ENCODE results near the gene SAP25.
"Not testable (repeated sequence)": the region's sequence is repeated elsewhere in the genome, so short reads cannot be mapped to it uniquely, and the experiment has no call there.

The SAP25 gene

DNA sequence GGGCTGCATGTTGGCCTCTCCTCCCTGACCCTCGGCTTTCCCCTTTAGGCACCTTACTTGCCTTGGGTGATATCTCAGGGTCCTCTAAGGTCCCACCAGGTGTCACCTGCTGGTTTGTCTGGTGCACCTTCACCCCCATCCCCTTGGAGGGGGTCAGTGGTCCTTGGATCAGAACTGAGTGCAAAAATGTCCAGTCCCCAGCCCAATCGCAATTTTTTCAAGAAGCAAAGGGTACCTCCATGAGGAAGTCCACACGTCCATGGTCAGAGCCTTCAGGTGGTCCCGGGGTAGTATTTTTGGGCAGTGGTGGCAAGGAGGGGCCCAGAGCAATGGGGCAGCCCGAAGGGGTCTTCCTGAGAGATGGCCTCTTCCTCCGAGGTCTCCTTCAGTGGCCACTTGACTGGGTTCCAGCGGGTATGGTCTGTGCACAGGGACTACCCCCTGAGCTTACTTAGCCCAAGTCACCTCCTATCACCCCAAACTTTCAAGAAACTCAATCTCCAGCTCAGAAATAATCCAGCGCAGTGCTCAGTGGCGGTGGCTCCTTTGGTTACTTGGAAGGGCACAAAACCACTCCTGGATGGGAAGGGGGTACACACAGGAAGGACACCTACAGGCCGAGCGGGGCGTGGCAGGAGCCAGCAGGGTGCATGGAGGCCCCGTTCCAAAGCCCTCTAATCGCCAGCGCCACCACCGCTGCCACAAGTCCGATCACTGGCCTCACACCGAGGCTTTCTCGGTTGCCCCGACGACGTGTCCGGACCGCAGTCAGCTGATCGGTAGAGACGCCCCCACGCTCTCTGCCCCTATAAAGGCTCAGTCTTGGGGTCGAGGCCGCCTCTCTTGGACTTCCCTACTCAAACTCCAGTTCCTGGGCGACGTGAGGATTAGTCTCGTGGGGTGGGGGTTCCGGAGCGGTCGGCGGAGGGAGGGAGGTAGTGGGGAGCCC lies 4.5 kb downstream of the SAP25 start:
- Histone ChIP-seq H3K36me3 (ENCODE audit: control insufficient read depth, insufficient read depth, low read length) (peaks cover 10% of the 10 kb centered on the region), H3K27ac (ENCODE audit: insufficient read depth, low read length, poor library complexity, severe bottlenecking) (peak overlapping the region; percentile 52), H3K4me3 (ENCODE audit: insufficient read depth, low read depth, low read length, poor library complexity, severe bottlenecking) (peak overlapping the region; percentile 30)

DNA sequence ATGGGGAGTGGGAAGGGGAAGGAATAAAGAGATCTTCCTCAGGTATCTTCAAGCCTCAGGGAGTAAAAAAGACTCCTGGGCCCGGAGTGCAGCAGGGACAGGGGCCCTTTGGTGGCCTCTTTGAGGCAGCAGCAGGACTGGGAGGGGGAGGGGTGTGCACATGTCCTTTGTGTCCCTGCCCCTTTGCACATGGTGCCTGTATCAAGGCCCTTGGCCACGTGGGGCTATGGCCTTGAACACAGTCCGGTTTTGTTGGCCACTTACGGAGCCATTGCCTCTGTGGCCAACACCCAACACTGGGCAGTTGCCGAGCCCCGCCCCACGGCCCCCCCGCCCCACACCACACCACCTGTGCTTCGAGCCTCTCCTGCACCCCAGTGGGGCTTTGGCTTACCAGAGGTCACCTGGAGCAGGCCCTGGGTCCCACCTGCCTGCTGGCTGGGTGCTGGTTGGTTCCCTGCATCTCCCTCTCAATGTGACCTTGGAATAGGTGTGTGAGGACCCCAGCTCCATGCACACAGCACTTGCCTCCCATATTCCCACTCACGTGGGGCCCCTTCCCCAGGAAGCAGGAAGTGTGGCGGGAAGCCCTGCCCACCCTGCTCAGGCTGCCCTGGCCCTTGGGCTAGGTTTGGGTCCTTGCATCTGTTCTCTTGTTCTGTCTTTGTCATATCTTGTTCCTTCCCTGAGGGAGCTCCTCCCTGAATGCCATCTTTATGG lies 5.4 kb downstream of the SAP25 start:
- Histone ChIP-seq H3K4me1 (ENCODE audit: control insufficient read depth, insufficient read depth, low read length, poor library complexity, severe bottlenecking) (peaks cover 37% of the 10 kb centered on the region), H3K4me3 (ENCODE audit: insufficient read depth, low read depth, low read length, poor library complexity, severe bottlenecking) (no peak overlapping the region), H3K27ac (ENCODE audit: insufficient read depth, low read length, poor library complexity, severe bottlenecking) (peak overlapping the region; percentile 25), H3K27me3 (replicated peaks; ENCODE audit: control insufficient read depth, insufficient read depth, low read length, poor library complexity, severe bottlenecking) (no peaks in the 10 kb centered on the region), H3K36me3 (ENCODE audit: control insufficient read depth, insufficient read depth, low read length) (peaks cover 11% of the 10 kb centered on the region), H3K9me3 (ENCODE audit: control insufficient read depth, low read length) (no peaks in the 10 kb centered on the region)
- no peak for DNase-seq

More for the DNA sequence above, 4.5 kb downstream of the SAP25 start:
- peak in 2 of 3 donors; percentile 19 to 33 for DNase-seq
- Histone ChIP-seq H3K4me1 (ENCODE audit: control insufficient read depth, insufficient read depth, low read length, poor library complexity, severe bottlenecking) (peaks cover 37% of the 10 kb centered on the region), H3K27me3 (replicated peaks; ENCODE audit: control insufficient read depth, insufficient read depth, low read length, poor library complexity, severe bottlenecking) (no peaks in the 10 kb centered on the region), H3K9me3 (ENCODE audit: control insufficient read depth, low read length) (no peaks in the 10 kb centered on the region)

GRCh38 chr7:100567751-100568175 lies 5.9 kb downstream of the SAP25 start:
- Histone ChIP-seq H3K27ac (ENCODE audit: insufficient read depth, low read length, poor library complexity, severe bottlenecking) (no peak overlapping the region), H3K9me3 (ENCODE audit: control insufficient read depth, low read length) (no peaks in the 10 kb centered on the region), H3K4me1 (ENCODE audit: control insufficient read depth, insufficient read depth, low read length, poor library complexity, severe bottlenecking) (peaks cover 37% of the 10 kb centered on the region), H3K36me3 (ENCODE audit: control insufficient read depth, insufficient read depth, low read length) (peaks cover 11% of the 10 kb centered on the region), H3K4me3 (ENCODE audit: insufficient read depth, low read depth, low read length, poor library complexity, severe bottlenecking) (no peak overlapping the region), H3K27me3 (replicated peaks; ENCODE audit: control insufficient read depth, insufficient read depth, low read length, poor library complexity, severe bottlenecking) (no peaks in the 10 kb centered on the region)
- DNase-seq = no peak

GRCh38 chr7:100567031-100567730 lies 6.5 kb downstream of the SAP25 start:
- no peaks in the 10 kb centered on the region for H3K9me3 ChIP-seq (ENCODE audit: control insufficient read depth, low read length)
- no peak overlapping the region for H3K4me3 ChIP-seq (ENCODE audit: insufficient read depth, low read depth, low read length, poor library complexity, severe bottlenecking)
- no peak overlapping the region for H3K27ac ChIP-seq (ENCODE audit: insufficient read depth, low read length, poor library complexity, severe bottlenecking)
- H3K36me3 ChIP-seq (ENCODE audit: control insufficient read depth, insufficient read depth, low read length) = peaks cover 15% of the 10 kb centered on the region
- H3K4me1 ChIP-seq (ENCODE audit: control insufficient read depth, insufficient read depth, low read length, poor library complexity, severe bottlenecking) = peaks cover 37% of the 10 kb centered on the region
- no peak for DNase-seq
- H3K27me3 ChIP-seq (replicated peaks; ENCODE audit: control insufficient read depth, insufficient read depth, low read length, poor library complexity, severe bottlenecking) = no peaks in the 10 kb centered on the region

- H3K27ac ChIP-seq (ENCODE audit: insufficient read depth, low read length, poor library complexity, severe bottlenecking) = no peak overlapping the region
- H3K4me3 ChIP-seq (ENCODE audit: insufficient read depth, low read depth, low read length, poor library complexity, severe bottlenecking) = no peak overlapping the region
- H3K4me1 ChIP-seq (ENCODE audit: control insufficient read depth, insufficient read depth, low read length, poor library complexity, severe bottlenecking) = peaks cover 29% of the 10 kb centered on the region
- DNase-seq = no peak
- no peaks in the 10 kb centered on the region for H3K9me3 ChIP-seq (ENCODE audit: control insufficient read depth, low read length)
- peaks cover 26% of the 10 kb centered on the region for H3K36me3 ChIP-seq (ENCODE audit: control insufficient read depth, insufficient read depth, low read length)
- no peaks in the 10 kb centered on the region for H3K27me3 ChIP-seq (replicated peaks; ENCODE audit: control insufficient read depth, insufficient read depth, low read length, poor library complexity, severe bottlenecking)
Measured at GRCh38 chr7:100566018-100566531, 7.6 kb downstream of the SAP25 start.

DNA sequence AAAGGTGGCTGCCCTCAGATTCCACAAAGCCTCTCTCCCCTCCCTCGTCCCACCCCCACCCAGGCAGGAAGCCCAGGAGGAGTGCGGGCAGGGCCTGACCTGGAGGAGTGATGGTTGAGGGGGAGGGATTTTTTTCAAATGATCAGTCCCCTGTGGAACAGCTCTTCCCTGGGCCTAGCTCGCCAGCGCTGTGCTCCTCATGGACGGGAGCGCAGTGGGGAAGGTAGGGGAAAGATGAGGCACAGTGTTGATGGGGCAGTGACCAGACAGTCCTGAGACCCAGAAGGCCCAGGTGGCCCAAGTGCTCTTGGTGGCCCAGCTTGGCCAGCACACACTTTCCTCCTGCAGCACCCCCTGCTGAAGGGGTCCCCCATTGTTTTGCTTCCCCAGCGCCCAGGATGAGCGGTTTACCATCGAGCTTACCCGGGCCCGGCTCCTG lies 8.5 kb downstream of the SAP25 start:
- H3K4me1 ChIP-seq (ENCODE audit: control insufficient read depth, insufficient read depth, low read length, poor library complexity, severe bottlenecking) = peaks cover 21% of the 10 kb centered on the region
- DNase-seq = no peak
- H3K36me3 ChIP-seq (ENCODE audit: control insufficient read depth, insufficient read depth, low read length) = peaks cover 30% of the 10 kb centered on the region
- no peak overlapping the region for H3K4me3 ChIP-seq (ENCODE audit: insufficient read depth, low read depth, low read length, poor library complexity, severe bottlenecking)
- H3K9me3 ChIP-seq (ENCODE audit: control insufficient read depth, low read length) = no peaks in the 10 kb centered on the region
- no peak overlapping the region for H3K27ac ChIP-seq (ENCODE audit: insufficient read depth, low read length, poor library complexity, severe bottlenecking)
- H3K27me3 ChIP-seq (replicated peaks; ENCODE audit: control insufficient read depth, insufficient read depth, low read length, poor library complexity, severe bottlenecking) = no peaks in the 10 kb centered on the region

DNA sequence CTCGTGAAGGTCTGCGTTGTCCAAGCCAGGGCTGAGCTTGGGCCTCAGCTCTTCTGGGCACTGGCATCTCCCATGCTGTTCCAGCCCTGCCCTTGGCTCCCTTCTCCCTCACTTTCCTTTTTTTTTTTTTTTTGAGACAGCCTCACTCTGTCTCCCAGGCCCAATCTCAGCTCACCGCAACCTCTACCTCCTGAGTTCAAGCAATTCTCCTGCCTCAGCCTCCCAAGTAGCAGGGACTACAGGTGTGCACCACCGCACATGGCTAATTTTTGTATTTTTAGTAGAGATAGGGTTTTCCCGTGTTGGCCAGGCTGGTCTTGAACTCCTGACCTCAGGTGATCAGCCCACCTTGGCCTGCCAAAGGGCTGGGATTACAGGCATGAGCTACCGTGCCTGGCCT lies 9.3 kb downstream of the SAP25 start:
- Histone ChIP-seq H3K36me3 (ENCODE audit: control insufficient read depth, insufficient read depth, low read length) (peaks cover 32% of the 10 kb centered on the region), H3K27ac (ENCODE audit: insufficient read depth, low read length, poor library complexity, severe bottlenecking) (peak overlapping the region; percentile 21), H3K4me1 (ENCODE audit: control insufficient read depth, insufficient read depth, low read length, poor library complexity, severe bottlenecking) (peaks cover 19% of the 10 kb centered on the region)
- H3K9me3 ChIP-seq (ENCODE audit: control insufficient read depth, low read length); H3K27me3 ChIP-seq (replicated peaks; ENCODE audit: control insufficient read depth, insufficient read depth, low read length, poor library complexity, severe bottlenecking); DNase-seq; H3K4me3 ChIP-seq (ENCODE audit: insufficient read depth, low read depth, low read length, poor library complexity, severe bottlenecking): not testable (repeated sequence)

DNA sequence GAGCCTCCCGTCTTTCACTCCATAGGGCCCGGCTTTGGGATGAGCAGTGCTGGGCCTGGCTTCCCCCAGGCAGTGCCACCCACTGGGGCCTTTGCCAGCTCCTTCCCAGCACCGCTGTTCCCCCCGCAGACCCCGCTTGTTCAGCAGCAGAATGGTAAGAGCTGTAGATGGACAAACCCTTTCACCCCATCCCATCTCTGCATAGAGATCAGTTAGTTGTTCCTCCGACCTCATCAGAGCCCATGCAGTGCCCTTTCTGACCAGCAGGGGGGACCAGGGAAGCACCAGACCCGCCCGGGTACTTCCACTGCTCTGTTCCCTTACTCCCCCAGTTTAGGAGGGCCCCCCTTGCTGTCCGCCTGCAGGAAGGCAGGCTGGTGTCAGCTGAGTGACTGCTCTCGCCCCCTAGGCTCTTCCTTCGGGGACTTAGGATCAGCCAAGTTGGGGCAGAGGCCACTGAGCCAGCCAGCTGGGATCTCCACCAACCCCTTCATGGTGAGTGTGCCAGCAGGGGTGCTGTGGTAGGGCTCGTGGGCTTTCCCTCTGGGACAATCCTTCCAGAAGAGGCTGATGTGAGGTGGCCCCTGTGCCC lies 9.8 kb downstream of the SAP25 start:
- DNase-seq = peak; percentile 56 to 70 (median 60)
- Histone ChIP-seq H3K27ac (ENCODE audit: insufficient read depth, low read length, poor library complexity, severe bottlenecking) (peak overlapping the region; percentile 21), H3K4me1 (ENCODE audit: control insufficient read depth, insufficient read depth, low read length, poor library complexity, severe bottlenecking) (peaks cover 15% of the 10 kb centered on the region), H3K27me3 (replicated peaks; ENCODE audit: control insufficient read depth, insufficient read depth, low read length, poor library complexity, severe bottlenecking) (no peaks in the 10 kb centered on the region), H3K9me3 (ENCODE audit: control insufficient read depth, low read length) (no peaks in the 10 kb centered on the region), H3K4me3 (ENCODE audit: insufficient read depth, low read depth, low read length, poor library complexity, severe bottlenecking) (no peak overlapping the region), H3K36me3 (ENCODE audit: control insufficient read depth, insufficient read depth, low read length) (peaks cover 32% of the 10 kb centered on the region)

- Histone ChIP-seq H3K4me1 (ENCODE audit: control insufficient read depth, insufficient read depth, low read length, poor library complexity, severe bottlenecking) (peaks cover 12% of the 10 kb centered on the region), H3K27me3 (replicated peaks; ENCODE audit: control insufficient read depth, insufficient read depth, low read length, poor library complexity, severe bottlenecking) (no peaks in the 10 kb centered on the region), H3K4me3 (ENCODE audit: insufficient read depth, low read depth, low read length, poor library complexity, severe bottlenecking) (no peak overlapping the region), H3K9me3 (ENCODE audit: control insufficient read depth, low read length) (no peaks in the 10 kb centered on the region), H3K36me3 (ENCODE audit: control insufficient read depth, insufficient read depth, low read length) (peaks cover 32% of the 10 kb centered on the region), H3K27ac (ENCODE audit: insufficient read depth, low read length, poor library complexity, severe bottlenecking) (no peak overlapping the region)
- no peak for DNase-seq
Measured at GRCh38 chr7:100563100-100563564, 10.6 kb downstream of the SAP25 start.

Measured in effector memory CD4-positive, alpha-beta T cell (primary cell).